Activated T-helper 1 cell treated with anti-CD3 and anti-CD28 coated beads, Interleukin-2, amount 50 U/mL, for 16 hours (primary cell): ENCODE measurements around the gene PLEKHA7.
"Not testable (repeated sequence)": the region's sequence is repeated elsewhere in the genome, so short reads cannot be mapped to it uniquely, and the experiment has no call there.

Experiments used
- DNase-seq, 2 donors: peaks; one replicate each; pipeline ENCODE4 v3.0.0-alpha.2; 2020; ENCODE audit warnings: low read depth in 1 of 2, low spot score in 1 of 2

Gene PLEKHA7

GRCh38 chr11:16977136-16977993 is 36.8 kb downstream of the PLEKHA7 start:
- DNase-seq: no peak

GRCh38 chr11:16976379-16976778 is 37.8 kb downstream of the PLEKHA7 start:
- no peak for DNase-seq

- DNase-seq: no peak
Measured at GRCh38 chr11:16975906-16976305, 38.3 kb downstream of the PLEKHA7 start.

GRCh38 chr11:16973338-16973964 is 40.8 kb downstream of the PLEKHA7 start:
- DNase-seq: no peak

- no peak for DNase-seq
Measured at GRCh38 chr11:16969010-16969999, 44.9 kb downstream of the PLEKHA7 start.

- no peak for DNase-seq
Measured at GRCh38 chr11:16968196-16968595, 46.0 kb downstream of the PLEKHA7 start.

- no peak for DNase-seq
Measured at GRCh38 chr11:16966930-16967671, 47.1 kb downstream of the PLEKHA7 start.

GRCh38 chr11:16964501-16964900 is 49.7 kb downstream of the PLEKHA7 start:
- no peak for DNase-seq

GRCh38 chr11:16963316-16963876 is 50.8 kb downstream of the PLEKHA7 start:
- no peak for DNase-seq

GRCh38 chr11:16962589-16962988 is 51.6 kb downstream of the PLEKHA7 start:
- DNase-seq: not testable (repeated sequence)

- DNase-seq: no peak
Measured at GRCh38 chr11:16962146-16962545, 52.1 kb downstream of the PLEKHA7 start.

GRCh38 chr11:16960250-16960649 is 54.0 kb downstream of the PLEKHA7 start:
- DNase-seq: no peak

- no peak for DNase-seq
Measured at GRCh38 chr11:16959602-16960001, 54.6 kb downstream of the PLEKHA7 start.

GRCh38 chr11:16958833-16959232 is 55.4 kb downstream of the PLEKHA7 start:
- no peak for DNase-seq

GRCh38 chr11:16956538-16957153 is 57.6 kb downstream of the PLEKHA7 start:
- DNase-seq: no peak

- no peak for DNase-seq
Measured at GRCh38 chr11:16953663-16954062, 60.6 kb downstream of the PLEKHA7 start.

GRCh38 chr11:16946477-16947282 is 67.5 kb downstream of the PLEKHA7 start:
- DNase-seq: no peak

GRCh38 chr11:16945671-16946469 is 68.3 kb downstream of the PLEKHA7 start:
- DNase-seq: no peak
